OCI-LY3 (cell line): ENCODE results near the gene TMEM209.
"Not testable (repeated sequence)": the region's sequence is repeated elsewhere in the genome, so short reads cannot be mapped to it uniquely, and the experiment has no call there.

ENCODE experiments used
- H2AFZ ChIP-seq: fragments of 200-600, 300-600 bp; shearing (Covaris generic); 2 replicates; pipeline ENCODE4 v1.6.0; 2014; ENCODE audit warnings: antibody characterized with exemption, low read depth, low read length
- H3K27ac ChIP-seq: fragments of 200-600, 300-600 bp; sonication (generic); 2 replicates; pipeline ENCODE4 v1.5.1; 2014; ENCODE audit warnings: mild to moderate bottlenecking, low read length, moderate library complexity, mixed read lengths
- H3K27me3 ChIP-seq: fragments of 200-600, 300-600 bp; sonication (generic); 2 replicates; pipeline ENCODE4 v1.6.1; 2014; ENCODE audit warnings: low read depth, low read length, mixed read lengths
- H3K36me3 ChIP-seq: fragments of 200-600, 300-600 bp; sonication (generic); replicated peaks from 2 replicates; pipeline ENCODE3; 2014; ENCODE audit warnings: low read depth, low read length, mixed read lengths
- H3K4me1 ChIP-seq: fragments of 300-600, 200-600 bp; sonication (generic); 2 replicates; pipeline ENCODE4 v1.6.1; 2014; ENCODE audit warnings: low read length, mixed read lengths
- H3K4me2 ChIP-seq: fragments of 200-600, 300-600 bp; sonication (generic); 2 replicates; pipeline ENCODE4 v1.6.1; 2014; ENCODE audit warnings: low read length, mixed read lengths
- H3K4me3 ChIP-seq: fragments of 300-600, 200-600 bp; sonication (generic); 2 replicates; pipeline ENCODE4 v1.5.1; 2014; ENCODE audit warnings: antibody characterized with exemption, mild to moderate bottlenecking, low read length, moderate library complexity
- H3K79me2 ChIP-seq: fragments of 300-600, 200-600 bp; shearing (Covaris generic); 2 replicates; pipeline ENCODE4 v1.6.1; 2014; ENCODE audit warnings: mild to moderate bottlenecking, low read length, mixed read lengths
- H3K9ac ChIP-seq: fragments of 300-600, 200-600 bp; shearing (Covaris generic); 2 replicates; pipeline ENCODE4 v1.6.0; 2014; ENCODE audit warnings: mild to moderate bottlenecking, low read length, moderate library complexity
- H3K9me3 ChIP-seq: fragments of 200-600, 300-600 bp; shearing (Covaris generic); 2 replicates; pipeline ENCODE4 v1.6.1; 2014; ENCODE audit warnings: low read length, mixed read lengths; ENCODE audit not compliant: insufficient read depth
- H4K20me1 ChIP-seq: fragments of 200-600, 300-600 bp; sonication (generic); 2 replicates; pipeline ENCODE4 v1.6.1; 2016; ENCODE audit warnings: low read length, mixed read lengths; ENCODE audit not compliant: insufficient read depth
- CTCF ChIP-seq: fragments of 200-600, 300-600 bp; sonication (generic); IDR thresholded peaks from 2 replicates; pipeline ENCODE4 v1.5.1; 2014; ENCODE audit warnings: antibody characterized with exemption, low read length, low read depth
- EZH2phosphoT487 ChIP-seq: fragments of 200-600 bp; shearing (Covaris generic); IDR thresholded peaks from 2 replicates; pipeline ENCODE4 v1.6.1; 2018; ENCODE audit warnings: antibody characterized with exemption, mixed run types, low read depth

Gene TMEM209

GRCh38 chr7:130127404-130127803 lies 77.8 kb downstream of the TMEM209 start:
- no peak overlapping the region for H3K4me2 ChIP-seq
- no peak overlapping the region for H3K27ac ChIP-seq
- H3K79me2 ChIP-seq, result no peaks in the 10 kb centered on the region
- H2AFZ ChIP-seq, result no peak overlapping the region
- no peaks in the 10 kb centered on the region for H3K9me3 ChIP-seq
- peaks cover 32% of the 10 kb centered on the region for H3K36me3 ChIP-seq
- no peaks in the 10 kb centered on the region for H3K4me1 ChIP-seq
- no peak overlapping the region for H3K9ac ChIP-seq
- no peaks in the 10 kb centered on the region for H3K27me3 ChIP-seq
- TF ChIP-seq CTCF (no peak), EZH2phosphoT487 (no peak)
- no peaks in the 10 kb centered on the region for H4K20me1 ChIP-seq
- H3K4me3 ChIP-seq, result no peak overlapping the region

GRCh38 chr7:130126840-130127239 lies 78.4 kb downstream of the TMEM209 start:
- not testable (repeated sequence) for H4K20me1 ChIP-seq, H3K9me3 ChIP-seq, H3K4me1 ChIP-seq, H3K79me2 ChIP-seq, H3K27ac ChIP-seq, H3K9ac ChIP-seq, H3K4me3 ChIP-seq, H3K4me2 ChIP-seq, H2AFZ ChIP-seq, H3K27me3 ChIP-seq
- H3K36me3 ChIP-seq, result peaks cover 37% of the 10 kb centered on the region

- Histone ChIP-seq H3K9me3 (no peaks in the 10 kb centered on the region), H3K4me1 (no peaks in the 10 kb centered on the region), H3K9ac (no peak overlapping the region), H3K79me2 (no peaks in the 10 kb centered on the region), H4K20me1 (no peaks in the 10 kb centered on the region), H3K27me3 (no peaks in the 10 kb centered on the region), H3K36me3 (peaks cover 29% of the 10 kb centered on the region), H3K27ac (no peak overlapping the region), H2AFZ (no peak overlapping the region), H3K4me2 (no peak overlapping the region), H3K4me3 (no peak overlapping the region)
- TF ChIP-seq EZH2phosphoT487 (no peak), CTCF (no peak)
Measured at GRCh38 chr7:130124711-130125110, 80.5 kb downstream of the TMEM209 start.

- H3K4me3 ChIP-seq, result no peak overlapping the region
- no peaks in the 10 kb centered on the region for H3K9me3 ChIP-seq
- H3K9ac ChIP-seq, result no peak overlapping the region
- H3K27ac ChIP-seq, result no peak overlapping the region
- H3K36me3 ChIP-seq, result peaks cover 21% of the 10 kb centered on the region
- H3K4me1 ChIP-seq, result no peaks in the 10 kb centered on the region
- TF ChIP-seq CTCF (no peak), EZH2phosphoT487 (no peak)
- no peak overlapping the region for H3K4me2 ChIP-seq
- H3K79me2 ChIP-seq, result no peaks in the 10 kb centered on the region
- H4K20me1 ChIP-seq, result no peaks in the 10 kb centered on the region
- H2AFZ ChIP-seq, result no peak overlapping the region
- H3K27me3 ChIP-seq, result no peaks in the 10 kb centered on the region
Measured at GRCh38 chr7:130123501-130123900, 81.7 kb downstream of the TMEM209 start.

GRCh38 chr7:130118801-130119200 lies 86.4 kb downstream of the TMEM209 start:
- no peak overlapping the region for H3K27ac ChIP-seq
- TF ChIP-seq EZH2phosphoT487 (no peak), CTCF (no peak)
- no peak overlapping the region for H3K4me3 ChIP-seq
- H3K27me3 ChIP-seq, result no peaks in the 10 kb centered on the region
- no peaks in the 10 kb centered on the region for H3K9me3 ChIP-seq
- H3K36me3 ChIP-seq, result peaks cover 13% of the 10 kb centered on the region
- H3K79me2 ChIP-seq, result no peaks in the 10 kb centered on the region
- H3K4me2 ChIP-seq, result no peak overlapping the region
- peaks cover 10% of the 10 kb centered on the region for H3K4me1 ChIP-seq
- no peak overlapping the region for H2AFZ ChIP-seq
- no peaks in the 10 kb centered on the region for H4K20me1 ChIP-seq
- H3K9ac ChIP-seq, result no peak overlapping the region
